OCI-LY1 (cell line): ENCODE results near the gene SLC44A3.

ENCODE experiments used
- H2AFZ ChIP-seq: fragments of 200-600 bp; sonication (generic), shearing (Covaris generic); 2 replicates; pipeline ENCODE4 v1.6.0; 2014; ENCODE audit warnings: antibody characterized with exemption, mild to moderate bottlenecking, low read length
- H3F3A ChIP-seq: fragments of 200-600 bp; sonication (generic), shearing (Covaris generic); 2 replicates; pipeline ENCODE4 v1.6.0; 2014; ENCODE audit warnings: mild to moderate bottlenecking, antibody characterized with exemption, low read length, moderate library complexity; ENCODE audit not compliant: insufficient read depth
- H3K27ac ChIP-seq: fragments of 200-600 bp; sonication (generic); 2 replicates; pipeline ENCODE4 v1.5.1; 2014; ENCODE audit warnings: low read length, mixed run types, mild to moderate bottlenecking, low read depth; ENCODE audit not compliant: poor library complexity, severe bottlenecking
- H3K27me3 ChIP-seq: fragments of 200-600 bp; sonication (generic); 2 replicates; pipeline ENCODE4 v1.6.0; 2014; ENCODE audit warnings: antibody characterized with exemption, mild to moderate bottlenecking, low read length, moderate library complexity; ENCODE audit not compliant: insufficient read depth
- H3K36me3 ChIP-seq: fragments of 200-600 bp; sonication (generic); 2 replicates; pipeline ENCODE4 v1.6.1; 2014; ENCODE audit warnings: mild to moderate bottlenecking, antibody characterized with exemption, low read length, moderate library complexity, mixed read lengths; ENCODE audit not compliant: insufficient read depth
- H3K4me1 ChIP-seq: fragments of 200-600 bp; sonication (generic); 2 replicates; pipeline ENCODE4 v1.5.1; 2014; ENCODE audit warnings: mild to moderate bottlenecking, low read length, moderate library complexity; ENCODE audit not compliant: insufficient read depth, severe bottlenecking
- H3K4me2 ChIP-seq: fragments of 200-600 bp; sonication (generic), shearing (Covaris generic); 2 replicates; pipeline ENCODE4 v1.6.1; 2014; ENCODE audit warnings: low read length
- H3K4me3 ChIP-seq: fragments of 200-600 bp; sonication (generic); 2 replicates; pipeline ENCODE4 v1.5.1; 2014; ENCODE audit warnings: low read length, low read depth, mild to moderate bottlenecking, mixed read lengths; ENCODE audit not compliant: poor library complexity, severe bottlenecking
- H3K79me2 ChIP-seq: fragments of 200-600 bp; shearing (Covaris generic); 2 replicates; pipeline ENCODE4 v1.6.1; 2016; ENCODE audit warnings: mixed run types, low read length, mixed read lengths; ENCODE audit not compliant: insufficient read depth
- H3K9ac ChIP-seq: fragments of 200-600 bp; sonication (generic), shearing (Covaris generic); 2 replicates; pipeline ENCODE4 v1.6.1; 2014; ENCODE audit warnings: mild to moderate bottlenecking, low read length, mixed read lengths
- H3K9me2 ChIP-seq: fragments of 200-600 bp; sonication (generic), shearing (Covaris generic); 2 replicates; pipeline ENCODE4 v1.6.1; 2014; ENCODE audit warnings: low read depth, mild to moderate bottlenecking, low read length, mixed read lengths
- H3K9me3 ChIP-seq: fragments of 200-600 bp; shearing (Covaris generic); 2 replicates; pipeline ENCODE4 v1.6.1; 2014; ENCODE audit warnings: low read length, mixed read lengths
- H4K20me1 ChIP-seq: fragments of 200-600 bp; sonication (generic), shearing (Covaris generic); 2 replicates; pipeline ENCODE4 v1.6.0; 2016; ENCODE audit warnings: mild to moderate bottlenecking, low read length; ENCODE audit not compliant: insufficient read depth
- CTCF ChIP-seq: fragments of 200-600 bp; sonication (generic), shearing (Covaris generic); IDR thresholded peaks from 2 replicates; pipeline ENCODE4 v1.5.1; 2017; ENCODE audit warnings: mild to moderate bottlenecking, antibody characterized with exemption, low read length, moderate library complexity, mixed read lengths
- EZH2 ChIP-seq: fragments of 200-600 bp; sonication (generic), shearing (Covaris generic); IDR thresholded peaks from 2 replicates; pipeline ENCODE4 v1.8.0; 2017; ENCODE audit warnings: borderline replicate concordance, mixed run types, mild to moderate bottlenecking, antibody characterized with exemption, low read length, moderate library complexity, mixed read lengths

The SLC44A3 gene

GRCh38 chr1:94840808-94841207 is 20.7 kb downstream of the SLC44A3 start:
- Histone ChIP-seq H3K4me2 (no peak overlapping the region), H3K27me3 (no peaks in the 10 kb centered on the region), H2AFZ (no peak overlapping the region), H3K9me2 (no peaks in the 10 kb centered on the region), H3K9ac (no peak overlapping the region), H3K9me3 (no peaks in the 10 kb centered on the region), H3K4me3 (no peak overlapping the region), H3K4me1 (no peaks in the 10 kb centered on the region), H3K79me2 (no peaks in the 10 kb centered on the region), H3K27ac (no peak overlapping the region), H4K20me1 (no peaks in the 10 kb centered on the region), H3F3A (no peaks in the 10 kb centered on the region), H3K36me3 (no peaks in the 10 kb centered on the region)
- TF ChIP-seq EZH2 = no peak
- no peak for TF ChIP-seq CTCF

GRCh38 chr1:94843430-94843829 is 23.3 kb downstream of the SLC44A3 start:
- Histone ChIP-seq H3K36me3 (no peaks in the 10 kb centered on the region), H3K4me3 (no peak overlapping the region), H3K4me2 (no peak overlapping the region), H3K9ac (no peak overlapping the region), H3K9me2 (no peaks in the 10 kb centered on the region), H3K9me3 (no peaks in the 10 kb centered on the region), H3F3A (no peaks in the 10 kb centered on the region), H4K20me1 (no peaks in the 10 kb centered on the region), H3K79me2 (no peaks in the 10 kb centered on the region), H3K27me3 (no peaks in the 10 kb centered on the region), H3K27ac (no peak overlapping the region), H3K4me1 (no peaks in the 10 kb centered on the region), H2AFZ (no peak overlapping the region)
- TF ChIP-seq EZH2 (no peak), CTCF (no peak)

- no peaks in the 10 kb centered on the region for H3K79me2 ChIP-seq
- H4K20me1 ChIP-seq = no peaks in the 10 kb centered on the region
- H3K27ac ChIP-seq = no peak overlapping the region
- no peak overlapping the region for H3K4me3 ChIP-seq
- no peaks in the 10 kb centered on the region for H3K9me2 ChIP-seq
- H3K4me1 ChIP-seq = no peaks in the 10 kb centered on the region
- no peaks in the 10 kb centered on the region for H3K27me3 ChIP-seq
- H3K4me2 ChIP-seq = no peak overlapping the region
- H3K36me3 ChIP-seq = no peaks in the 10 kb centered on the region
- H3K9ac ChIP-seq = no peak overlapping the region
- no peak for TF ChIP-seq CTCF
- TF ChIP-seq EZH2 = no peak
- no peaks in the 10 kb centered on the region for H3F3A ChIP-seq
- no peak overlapping the region for H2AFZ ChIP-seq
- no peaks in the 10 kb centered on the region for H3K9me3 ChIP-seq
These were observed 23.7 kb downstream of the SLC44A3 start for GRCh38 chr1:94843846-94844245.
